HFF-Myc (cell line): Measurements from ENCODE around the gene LUC7L2.
"Not testable (repeated sequence)": the region's sequence is repeated elsewhere in the genome, so short reads cannot be mapped to it uniquely, and the experiment has no call there.

Source experiments
- DNase-seq: peaks from one replicate; pipeline ENCODE4 v3.0.0-alpha.2; 2011; ENCODE audit warnings: low read depth; ENCODE audit errors: extremely low read depth
- H3K4me3 ChIP-seq: replicated peaks from 2 replicates; pipeline ENCODE4 v1.5.1; 2011; ENCODE audit warnings: low read depth, mild to moderate bottlenecking, control low read depth, low read length
- TF ChIP-seq, protein P1 (sequence below): IDR thresholded peaks from 2 replicates; pipeline ENCODE4 v1.5.1; 2012; ENCODE audit warnings: mild to moderate bottlenecking, low read depth, low read length, control low read depth; ENCODE audit errors: missing control alignments

LUC7L2 gene

DNA sequence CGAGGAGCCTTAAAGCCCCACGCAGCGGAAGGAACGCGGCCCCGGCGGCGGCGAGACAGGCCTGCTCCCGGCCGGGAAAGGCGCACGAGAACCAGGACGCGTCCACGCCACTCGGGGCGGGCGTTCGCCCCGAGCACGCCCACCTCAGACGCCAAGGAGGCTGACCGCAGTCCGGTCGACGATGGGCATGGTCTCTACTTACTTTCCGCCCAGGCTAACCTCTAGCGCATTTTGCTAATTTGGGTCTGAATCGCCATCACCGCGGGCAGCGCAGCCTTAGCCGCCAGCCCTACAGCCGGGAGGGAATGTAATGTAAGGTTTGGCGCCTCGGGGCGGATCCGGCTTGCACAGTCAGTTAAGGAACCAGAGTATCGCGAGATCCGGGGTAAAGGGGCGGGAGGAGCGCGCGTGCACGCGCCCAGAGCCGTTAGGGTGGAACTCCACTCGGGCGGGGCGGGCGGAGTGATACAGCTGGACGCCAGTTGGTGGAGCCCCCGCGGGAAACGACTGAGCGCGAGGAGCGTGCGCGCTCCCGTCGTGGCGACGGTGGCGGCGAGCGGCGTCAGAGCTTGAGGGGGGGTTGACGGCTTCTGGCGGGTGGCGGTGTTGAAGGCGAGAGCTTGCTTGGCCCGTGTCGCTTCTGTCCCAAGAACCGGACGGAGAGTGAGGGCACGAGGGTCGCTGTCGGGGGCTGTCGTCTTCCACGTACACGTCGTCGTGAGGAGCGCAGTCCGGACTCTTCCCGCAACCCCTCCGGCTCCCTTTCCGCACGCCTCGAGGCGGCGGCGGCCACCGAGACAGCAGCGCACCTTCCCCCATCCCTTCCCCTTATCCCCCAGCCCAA is at the start of gene LUC7L2:
TSS of gene LUC7L2 (plus strand) at position 529 of the 844 bp plus-strand sequence. CDS start 368 bp downstream, outside the sequence.
- peak within 1 kb of the TSS; percentile 82 for H3K4me3 ChIP-seq
- TF ChIP-seq, protein P1, sequence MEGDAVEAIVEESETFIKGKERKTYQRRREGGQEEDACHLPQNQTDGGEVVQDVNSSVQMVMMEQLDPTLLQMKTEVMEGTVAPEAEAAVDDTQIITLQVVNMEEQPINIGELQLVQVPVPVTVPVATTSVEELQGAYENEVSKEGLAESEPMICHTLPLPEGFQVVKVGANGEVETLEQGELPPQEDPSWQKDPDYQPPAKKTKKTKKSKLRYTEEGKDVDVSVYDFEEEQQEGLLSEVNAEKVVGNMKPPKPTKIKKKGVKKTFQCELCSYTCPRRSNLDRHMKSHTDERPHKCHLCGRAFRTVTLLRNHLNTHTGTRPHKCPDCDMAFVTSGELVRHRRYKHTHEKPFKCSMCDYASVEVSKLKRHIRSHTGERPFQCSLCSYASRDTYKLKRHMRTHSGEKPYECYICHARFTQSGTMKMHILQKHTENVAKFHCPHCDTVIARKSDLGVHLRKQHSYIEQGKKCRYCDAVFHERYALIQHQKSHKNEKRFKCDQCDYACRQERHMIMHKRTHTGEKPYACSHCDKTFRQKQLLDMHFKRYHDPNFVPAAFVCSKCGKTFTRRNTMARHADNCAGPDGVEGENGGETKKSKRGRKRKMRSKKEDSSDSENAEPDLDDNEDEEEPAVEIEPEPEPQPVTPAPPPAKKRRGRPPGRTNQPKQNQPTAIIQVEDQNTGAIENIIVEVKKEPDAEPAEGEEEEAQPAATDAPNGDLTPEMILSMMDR = no peak
- DNase-seq = peak; percentile 92

DNA sequence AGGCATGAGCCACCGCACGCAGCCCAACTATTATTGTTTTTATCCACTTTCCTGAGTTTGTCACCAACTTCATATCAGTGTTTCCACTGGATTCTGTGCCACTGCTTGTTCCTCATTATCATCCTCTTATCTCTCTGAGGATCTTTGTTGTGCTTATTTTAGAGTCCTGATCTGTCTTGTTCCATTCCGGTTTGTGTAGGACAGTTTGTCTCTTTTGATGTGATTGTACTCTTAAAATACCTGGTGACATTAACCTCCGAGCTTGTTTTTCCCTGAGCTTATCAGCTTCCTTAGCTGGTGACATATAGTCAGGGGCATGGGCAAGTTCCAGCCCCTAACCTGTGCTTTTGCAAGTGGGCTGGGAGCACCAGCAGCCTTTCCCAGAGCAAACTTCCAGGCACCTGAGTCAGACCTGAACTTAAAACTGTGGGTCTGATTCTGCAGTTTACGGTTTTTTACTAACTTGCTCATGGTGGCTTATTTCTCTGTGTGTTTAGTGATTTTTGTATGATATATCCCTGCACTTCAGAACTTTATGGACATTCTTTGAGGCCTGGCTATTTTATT is 41.7 kb upstream of the LUC7L2 start:
- no peak for DNase-seq
- TF ChIP-seq, protein P1 = no peak
- H3K4me3 ChIP-seq = no peak overlapping the region

DNA sequence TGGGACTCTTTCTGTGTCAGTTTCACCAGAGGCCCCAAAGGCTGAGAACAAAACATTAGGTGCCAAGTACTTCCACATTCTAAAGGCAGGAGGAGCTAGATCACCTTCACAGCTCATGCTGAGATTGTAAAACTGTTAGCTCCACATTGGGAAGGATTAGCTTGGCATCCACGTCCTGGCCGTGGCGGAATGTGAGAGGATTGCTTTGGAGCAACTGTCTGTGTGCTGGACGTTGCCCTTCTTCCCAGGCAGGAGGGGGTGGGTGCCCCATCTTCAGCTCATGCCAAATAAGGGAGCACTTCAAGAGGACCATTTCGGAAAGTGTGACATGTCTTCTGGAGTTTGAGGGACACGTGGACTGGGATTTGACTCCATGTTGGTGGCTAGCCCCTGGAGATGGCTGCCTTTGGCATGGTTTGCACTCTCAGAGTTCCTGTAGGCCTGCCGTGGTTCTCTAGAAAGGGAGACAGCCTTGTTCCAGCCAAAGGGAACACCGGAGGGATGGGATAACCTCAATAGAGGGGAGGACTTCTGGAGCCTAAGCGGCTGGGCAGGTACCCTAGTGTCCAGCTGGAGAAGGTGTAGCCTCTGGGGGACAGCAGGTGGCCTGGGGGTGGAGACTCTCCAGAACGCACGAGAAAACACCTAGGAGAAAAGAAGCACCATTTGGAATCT is 38.5 kb upstream of the LUC7L2 start:
- TF ChIP-seq, protein P1 = peak; percentile 38
- DNase-seq = no peak
- H3K4me3 ChIP-seq = no peak overlapping the region

GRCh38 chr7:139324709-139325108 is 35.0 kb upstream of the LUC7L2 start:
- not testable (repeated sequence) for DNase-seq, H3K4me3 ChIP-seq

- peak; percentile 53 for DNase-seq
- TF ChIP-seq, protein P1 = no peak
- no peak overlapping the region for H3K4me3 ChIP-seq
Measured at GRCh38 chr7:139328375-139328774, 31.3 kb upstream of the LUC7L2 start.

DNA sequence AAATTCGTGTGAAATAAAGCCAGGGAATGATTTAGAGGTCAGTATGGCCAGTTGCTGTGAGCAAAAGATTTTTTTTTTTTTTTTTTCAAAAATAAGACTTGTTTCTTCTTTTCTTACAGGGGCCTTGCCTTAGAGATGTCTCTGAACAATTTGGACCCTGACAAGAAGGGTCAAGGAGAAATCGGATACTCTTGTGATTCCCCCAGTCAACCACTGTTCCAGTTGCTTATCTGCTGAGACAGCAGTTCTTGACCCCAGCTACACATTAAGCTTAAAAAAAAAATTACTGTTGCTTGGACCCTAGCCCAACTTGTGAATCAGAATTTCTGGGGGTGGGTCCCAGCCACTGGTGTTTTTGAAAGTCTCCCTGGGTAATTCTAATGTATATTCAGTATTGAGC is 30.6 kb upstream of the LUC7L2 start:
- TF ChIP-seq, protein P1 = no peak
- DNase-seq = no peak
- no peak overlapping the region for H3K4me3 ChIP-seq
